HCEC 1CT (cell line): ENCODE results near the gene MUL1.
A peak's percentile ranks its signal among the peaks of the same experiment; 100 is the strongest.
"Not testable (repeated sequence)": the region's sequence is repeated elsewhere in the genome, so short reads cannot be mapped to it uniquely, and the experiment has no call there.

Experiments used
- DNase-seq: peaks from one replicate; pipeline ENCODE4 v3.0.0-alpha.2; 2017

MUL1 gene

GRCh38 chr1:20511518-20512428 is 3.8 kb upstream of the MUL1 start:
- no peak for DNase-seq

GRCh38 chr1:20508411-20508771 is 440 bp upstream of the MUL1 start:
- no peak for DNase-seq

GRCh38 chr1:20507248-20507563 is 745 bp downstream of the MUL1 start:
- no peak for DNase-seq

- no peak for DNase-seq
These were observed 2.5 kb downstream of the MUL1 start for GRCh38 chr1:20505488-20505887.

GRCh38 chr1:20500716-20501115 is 7.2 kb downstream of the MUL1 start:
- DNase-seq, result no peak

- no peak for DNase-seq
These were observed 8.2 kb downstream of the MUL1 start for GRCh38 chr1:20499718-20500117.

- DNase-seq, result no peak
These were observed 8.8 kb downstream of the MUL1 start for GRCh38 chr1:20499105-20499504.

- DNase-seq, result no peak
These were observed 9.8 kb downstream of the MUL1 start for GRCh38 chr1:20498116-20498515.

- no peak for DNase-seq
These were observed 10.4 kb downstream of the MUL1 start for GRCh38 chr1:20497506-20497905.

GRCh38 chr1:20496725-20497383 is 11.1 kb downstream of the MUL1 start:
- not testable (repeated sequence) for DNase-seq

GRCh38 chr1:20496241-20496661 is 11.7 kb downstream of the MUL1 start:
- DNase-seq, result peak; percentile 41

GRCh38 chr1:20495661-20496060 is 12.3 kb downstream of the MUL1 start:
- DNase-seq, result no peak

- DNase-seq, result peak; percentile 93
These were observed 13.2 kb downstream of the MUL1 start for GRCh38 chr1:20494609-20495311.

GRCh38 chr1:20493839-20494608 is 13.9 kb downstream of the MUL1 start:
- peak; percentile 88 for DNase-seq

GRCh38 chr1:20493309-20493708 is 14.6 kb downstream of the MUL1 start:
- DNase-seq, result no peak

- DNase-seq, result no peak
These were observed 15.2 kb downstream of the MUL1 start for GRCh38 chr1:20492751-20493150.

GRCh38 chr1:20491866-20492265 is 16.1 kb downstream of the MUL1 start:
- no peak for DNase-seq

GRCh38 chr1:20491178-20491577 is 16.8 kb downstream of the MUL1 start:
- no peak for DNase-seq

GRCh38 chr1:20487236-20487590 is 20.7 kb downstream of the MUL1 start:
- no peak for DNase-seq

GRCh38 chr1:20486457-20487235 is 21.3 kb downstream of the MUL1 start:
- peak; percentile 62 for DNase-seq

- peak; percentile 74 for DNase-seq
These were observed 22.2 kb downstream of the MUL1 start, which contains the start of gene CAMK2N1 for GRCh38 chr1:20485527-20486456. TSS of gene CAMK2N1 (minus strand) at chr1:20486210. CDS start at chr1:20485379, 831 bp downstream.
